Bronchial epithelial cell (primary cell): ENCODE data around the gene VPS11. TPM values are rescaled to one million over a fixed set of nuclear protein-coding genes. Genes with fewer than 3 reads are reported as not detected.

Experiments
- DNase-seq: peaks from one replicate; pipeline ENCODE4 v3.0.0-alpha.2; 2010; ENCODE audit warnings: low read depth
- FAIRE-seq: peaks from 2 replicates; lab custom pipeline; 2011; peaks lifted over from hg19 to GRCh38; lab: Jason Lieb, UNC
- H3K27me3 ChIP-seq: 2 replicates; pipeline ENCODE4 v1.5.1; 2011; ENCODE audit warnings: low read length; ENCODE audit not compliant: control insufficient read depth, insufficient read depth
- H3K36me3 ChIP-seq: 2 replicates; pipeline ENCODE4 v1.5.1; 2011; ENCODE audit warnings: low read length; ENCODE audit not compliant: control insufficient read depth, insufficient read depth
- H3K4me3 ChIP-seq: 2 replicates; pipeline ENCODE4 v1.5.1; 2011; ENCODE audit warnings: mild to moderate bottlenecking, low read depth, low read length, control low read depth
- total RNA-seq: library from RNA; depleted of rRNA; stranded (reverse); fragments of >200 nt; gene quantifications from 2 replicates; pipeline ENCODE4 v1.2.1, GENCODE V29; 2014
- TF ChIP-seq, protein P1 (sequence below): IDR thresholded peaks from 2 replicates; pipeline ENCODE4 v1.5.1; 2011; ENCODE audit warnings: mild to moderate bottlenecking, moderate library complexity, low read length, control low read depth, inconsistent platforms; ENCODE audit not compliant: insufficient read depth, severe bottlenecking

The VPS11 gene
- total RNA-seq, 1 donor from 2014 or later = 24.5 TPM

DNA sequence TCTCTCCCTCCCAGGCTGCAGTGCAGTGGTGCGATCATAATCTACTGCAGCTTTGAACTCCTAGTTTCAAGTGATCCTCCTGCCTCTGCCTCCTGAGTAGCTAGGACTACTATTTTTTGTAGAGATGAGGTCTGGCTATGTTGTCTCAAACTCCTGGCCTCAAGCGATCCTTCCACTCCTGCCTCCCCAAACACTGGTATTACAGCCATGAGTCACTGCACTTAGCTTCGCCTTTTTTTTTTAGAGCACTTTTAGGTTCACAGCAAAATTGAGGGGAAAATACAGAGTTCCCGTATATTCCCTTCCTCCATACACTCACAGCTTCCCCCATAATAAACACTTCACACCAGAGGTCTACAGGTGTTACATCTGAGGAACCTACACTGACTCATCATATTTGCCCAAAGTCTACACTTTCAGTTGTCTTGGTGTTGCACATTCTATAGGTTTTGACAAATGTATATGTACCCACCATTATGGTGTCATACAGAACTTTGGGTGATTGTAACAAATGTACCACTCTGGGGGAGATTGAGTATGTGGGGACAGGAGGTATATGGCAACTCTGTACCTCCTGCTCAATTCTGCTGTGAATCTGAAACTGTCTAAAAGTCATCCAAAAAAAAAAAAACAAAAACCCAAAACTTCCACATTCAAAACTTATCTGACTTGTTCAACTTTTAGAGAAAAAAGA is 25.6 kb upstream of the VPS11 start:
- no peaks in the 10 kb centered on the region for H3K27me3 ChIP-seq
- H3K4me3 ChIP-seq = no peak overlapping the region
- H3K36me3 ChIP-seq = peaks cover 10% of the 10 kb centered on the region
- DNase-seq (no peak), FAIRE-seq (no peak)
- TF ChIP-seq, protein P1, sequence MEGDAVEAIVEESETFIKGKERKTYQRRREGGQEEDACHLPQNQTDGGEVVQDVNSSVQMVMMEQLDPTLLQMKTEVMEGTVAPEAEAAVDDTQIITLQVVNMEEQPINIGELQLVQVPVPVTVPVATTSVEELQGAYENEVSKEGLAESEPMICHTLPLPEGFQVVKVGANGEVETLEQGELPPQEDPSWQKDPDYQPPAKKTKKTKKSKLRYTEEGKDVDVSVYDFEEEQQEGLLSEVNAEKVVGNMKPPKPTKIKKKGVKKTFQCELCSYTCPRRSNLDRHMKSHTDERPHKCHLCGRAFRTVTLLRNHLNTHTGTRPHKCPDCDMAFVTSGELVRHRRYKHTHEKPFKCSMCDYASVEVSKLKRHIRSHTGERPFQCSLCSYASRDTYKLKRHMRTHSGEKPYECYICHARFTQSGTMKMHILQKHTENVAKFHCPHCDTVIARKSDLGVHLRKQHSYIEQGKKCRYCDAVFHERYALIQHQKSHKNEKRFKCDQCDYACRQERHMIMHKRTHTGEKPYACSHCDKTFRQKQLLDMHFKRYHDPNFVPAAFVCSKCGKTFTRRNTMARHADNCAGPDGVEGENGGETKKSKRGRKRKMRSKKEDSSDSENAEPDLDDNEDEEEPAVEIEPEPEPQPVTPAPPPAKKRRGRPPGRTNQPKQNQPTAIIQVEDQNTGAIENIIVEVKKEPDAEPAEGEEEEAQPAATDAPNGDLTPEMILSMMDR = no peak

DNA sequence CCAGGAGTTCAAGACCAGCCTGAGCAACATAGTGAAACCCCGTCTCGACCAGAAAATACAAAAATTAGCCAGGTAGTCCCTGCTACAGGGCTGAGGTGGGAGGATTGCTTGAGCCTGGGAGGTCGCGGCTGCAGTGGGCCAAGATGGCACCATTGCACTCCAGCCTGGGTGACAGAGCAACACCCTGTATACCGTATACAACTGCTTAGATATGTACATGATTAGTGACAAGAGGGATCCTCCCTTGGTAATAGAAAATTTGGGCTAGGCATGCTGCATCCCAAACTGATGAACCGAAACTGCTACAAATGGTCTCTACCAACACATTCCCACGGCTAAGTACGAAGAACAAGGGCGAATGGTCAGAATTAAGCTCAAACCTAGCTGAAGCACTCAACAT is 24.7 kb upstream of the VPS11 start:
- Histone ChIP-seq H3K4me3 (no peak overlapping the region), H3K36me3 (peaks cover 16% of the 10 kb centered on the region), H3K27me3 (no peaks in the 10 kb centered on the region)
- TF ChIP-seq, protein P1 = no peak
- no peak for FAIRE-seq
- DNase-seq = no peak

DNA sequence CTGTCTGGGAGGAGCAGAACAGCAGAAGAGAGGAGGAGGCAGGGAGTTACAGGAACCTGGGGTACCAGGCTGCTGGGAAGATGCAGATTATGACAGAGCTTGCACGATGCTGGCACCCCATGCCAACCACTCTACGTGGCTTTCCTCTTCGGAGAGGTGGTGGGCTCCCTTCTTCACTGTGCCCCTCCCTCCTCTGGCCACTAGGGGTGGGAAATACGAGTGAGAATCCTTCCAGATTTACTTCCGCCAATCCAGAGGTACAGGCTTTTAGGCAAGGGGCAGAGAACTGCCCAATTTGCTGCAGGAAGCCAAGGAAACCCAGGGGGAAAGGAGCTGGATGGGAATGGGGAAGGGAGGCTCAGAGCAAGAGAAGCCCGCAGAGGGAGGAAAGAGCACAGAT is 22.9 kb upstream of the VPS11 start:
- no peaks in the 10 kb centered on the region for H3K27me3 ChIP-seq
- TF ChIP-seq, protein P1 = peak; percentile 31
- H3K36me3 ChIP-seq = peaks cover 32% of the 10 kb centered on the region
- DNase-seq = no peak
- FAIRE-seq = no peak
- no peak overlapping the region for H3K4me3 ChIP-seq

DNA sequence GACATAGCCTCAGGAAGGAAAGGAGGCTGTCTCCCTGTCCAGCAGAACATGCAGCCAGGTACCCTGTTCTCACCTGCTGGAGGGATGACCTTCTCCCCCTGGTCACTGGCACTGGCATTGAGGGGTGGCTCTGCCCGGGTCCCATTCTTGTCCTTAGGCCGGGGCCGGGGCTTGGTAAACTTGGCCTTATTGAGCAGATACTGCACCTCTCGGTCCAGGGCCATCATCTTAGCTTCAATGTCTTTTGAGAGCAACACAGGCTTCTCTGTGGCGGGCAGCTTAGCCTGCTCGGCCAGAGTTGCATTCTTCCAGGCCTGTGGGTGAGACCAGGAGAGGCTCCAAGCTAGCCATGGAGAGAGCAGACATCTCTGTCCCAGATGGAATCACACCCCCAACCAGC is 21.1 kb upstream of the VPS11 start:
- Histone ChIP-seq H3K36me3 (peaks cover 39% of the 10 kb centered on the region), H3K4me3 (no peak overlapping the region), H3K27me3 (no peaks in the 10 kb centered on the region)
- TF ChIP-seq, protein P1 = no peak
- no peak for DNase-seq
- no peak for FAIRE-seq

DNA sequence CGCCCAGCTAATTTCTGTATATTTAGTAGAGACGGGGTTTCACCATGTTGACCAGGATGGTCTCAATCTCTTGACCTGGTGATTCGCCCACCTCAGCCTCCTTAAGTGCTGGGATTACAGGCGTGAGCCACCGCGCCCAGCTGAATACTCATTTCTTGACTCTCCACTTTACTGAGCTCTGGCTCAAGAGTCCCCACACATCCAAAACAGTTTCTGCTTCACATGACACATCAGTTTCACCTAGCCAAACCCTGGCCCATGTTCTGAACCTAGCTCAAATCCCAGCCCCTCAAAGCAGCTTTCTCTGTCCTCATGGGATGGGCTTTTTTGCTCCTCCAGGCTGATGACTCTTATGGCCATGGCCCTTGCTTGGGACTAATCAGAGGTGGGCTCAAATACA is 20.4 kb upstream of the VPS11 start:
- FAIRE-seq (no peak), DNase-seq (no peak)
- TF ChIP-seq, protein P1 = no peak
- Histone ChIP-seq H3K4me3 (no peak overlapping the region), H3K36me3 (peaks cover 47% of the 10 kb centered on the region), H3K27me3 (no peaks in the 10 kb centered on the region)

DNA sequence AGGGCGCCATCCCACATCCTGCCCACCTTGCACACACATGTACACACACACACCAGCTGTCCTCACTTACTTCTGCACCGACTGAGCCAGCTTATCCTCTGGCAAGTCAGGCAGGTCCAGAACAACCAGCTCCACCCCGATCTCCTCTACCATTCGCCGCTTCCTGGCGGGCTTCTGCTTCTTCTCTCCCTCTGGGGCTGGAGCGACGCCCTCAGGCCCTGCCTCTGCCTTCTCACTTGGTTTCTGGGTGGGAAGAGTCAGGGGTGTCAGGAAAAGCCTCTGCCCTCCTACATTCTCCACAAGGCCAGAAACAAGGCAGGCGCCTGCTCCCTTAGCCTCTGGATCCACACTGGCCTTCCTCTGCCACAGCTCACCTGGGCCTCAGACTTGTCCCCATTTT is 19.0 kb upstream of the VPS11 start:
- FAIRE-seq (no peak), DNase-seq (no peak)
- H3K36me3 ChIP-seq = peaks cover 56% of the 10 kb centered on the region
- TF ChIP-seq, protein P1 = no peak
- H3K4me3 ChIP-seq = no peak overlapping the region
- H3K27me3 ChIP-seq = no peaks in the 10 kb centered on the region
